WTC11 (cell line): Measurements from ENCODE around the gene CBFA2T3. TPM values are rescaled to one million over a fixed set of nuclear protein-coding genes. Genes with fewer than 3 reads are reported as not detected.

ENCODE experiments used
- ATAC-seq: fragments of 200-7000 bp; cut with Tn5 transposase; 2 replicates; pipeline ENCODE4 v1.10.0; 2021; ENCODE audit warnings: mild to moderate bottlenecking, moderate library complexity
- CTCF ChIA-PET: fragments of 300-600 bp; sonication (Branson Sonifier 250); formaldehyde crosslinking; loops from one replicate; lab custom pipeline; 2021; ENCODE audit warnings: antibody characterized with exemption; lab: Charles Lee
- POLR2A ChIA-PET: fragments of 350-600 bp; sonication (Branson Sonifier 250); formaldehyde crosslinking; loops from one replicate; lab custom pipeline; 2021; ENCODE audit warnings: antibody characterized with exemption; lab: Charles Lee
- DNase-seq: peaks from one replicate; pipeline ENCODE4 v3.0.0; 2021; ENCODE audit warnings: low spot score
- H3K27ac Mint-ChIP-seq: 2 replicates; pipeline ENCODE4 v1.8.0; 2021; ENCODE audit warnings: mixed read lengths
- H3K27me3 Mint-ChIP-seq: 2 replicates; pipeline ENCODE4 v1.8.0; 2021; ENCODE audit warnings: low read depth, mild to moderate bottlenecking, moderate library complexity, mixed read lengths
- H3K36me3 Mint-ChIP-seq: 2 replicates; pipeline ENCODE4 v1.8.0; 2021; ENCODE audit warnings: mixed read lengths
- H3K4me1 Mint-ChIP-seq: 2 replicates; pipeline ENCODE4 v1.8.0; 2022; ENCODE audit warnings: mixed read lengths
- H3K4me3 Mint-ChIP-seq: 2 replicates; pipeline ENCODE4 v1.8.0; 2021; ENCODE audit warnings: mild to moderate bottlenecking, moderate library complexity, mixed read lengths
- H3K9me3 Mint-ChIP-seq: 2 replicates; pipeline ENCODE4 v1.8.0; 2021; ENCODE audit warnings: mixed read lengths
- ATF1 ChIP-seq: sonication (generic); formaldehyde crosslinking; IDR thresholded peaks from 2 replicates; pipeline ENCODE4 v1.8.1; 2023; ENCODE audit warnings: mild to moderate bottlenecking, moderate library complexity, missing genetic modification reagents
- ATF6 ChIP-seq: sonication (generic); formaldehyde crosslinking; IDR thresholded peaks from 2 replicates; pipeline ENCODE4 v1.8.1; 2023; ENCODE audit warnings: mild to moderate bottlenecking, missing genetic modification reagents
- FOXJ3 ChIP-seq: sonication (generic); formaldehyde crosslinking; IDR thresholded peaks from 2 replicates; pipeline ENCODE4 v1.9.0; 2021; ENCODE audit warnings: missing genetic modification reagents, mild to moderate bottlenecking, borderline replicate concordance
- FOXP4 ChIP-seq: sonication (generic); formaldehyde crosslinking; IDR thresholded peaks from 2 replicates; pipeline ENCODE4 v1.8.0; 2022; ENCODE audit warnings: mild to moderate bottlenecking, missing genetic modification reagents
- HMGXB4 ChIP-seq: sonication (generic); formaldehyde crosslinking; IDR thresholded peaks from 2 replicates; pipeline ENCODE4 v1.8.1; 2023; ENCODE audit warnings: mild to moderate bottlenecking, moderate library complexity, missing genetic modification reagents
- JAZF1 ChIP-seq: fragments of 250-450 bp; sonication (Bioruptor Pico); IDR thresholded peaks from 2 replicates; pipeline ENCODE4 v1.9.0; 2021; ENCODE audit warnings: moderate library complexity, mild to moderate bottlenecking, inconsistent platforms
- JUN ChIP-seq: sonication (generic); formaldehyde crosslinking; IDR thresholded peaks from 2 replicates; pipeline ENCODE4 v1.8.0; 2023; ENCODE audit warnings: mild to moderate bottlenecking, missing genetic modification reagents
- KAT7 ChIP-seq: sonication (generic); formaldehyde crosslinking; IDR thresholded peaks from 2 replicates; pipeline ENCODE4 v1.8.1; 2023; ENCODE audit warnings: missing genetic modification reagents, mild to moderate bottlenecking, borderline replicate concordance
- MYBL2 ChIP-seq: sonication (generic); formaldehyde crosslinking; IDR thresholded peaks from 2 replicates; pipeline ENCODE4 v1.8.1; 2023; ENCODE audit warnings: mild to moderate bottlenecking, moderate library complexity, missing genetic modification reagents
- SOX15 ChIP-seq: fragments of 250-450 bp; sonication (Bioruptor Pico); IDR thresholded peaks from 2 replicates; pipeline ENCODE4 v1.9.0; 2021; ENCODE audit warnings: mild to moderate bottlenecking
- ZMAT4 ChIP-seq: fragments of 250-450 bp; sonication (Bioruptor Pico); IDR thresholded peaks from 2 replicates; pipeline ENCODE4 v1.9.0; 2021; ENCODE audit warnings: mild to moderate bottlenecking
- ZNF317 ChIP-seq: sonication (generic); formaldehyde crosslinking; IDR thresholded peaks from 2 replicates; pipeline ENCODE4 v1.8.1; 2023; ENCODE audit warnings: low read depth, mild to moderate bottlenecking, moderate library complexity, missing genetic modification reagents, borderline replicate concordance
- ZNF416 ChIP-seq: fragments of 250-450 bp; sonication (Bioruptor Pico); IDR thresholded peaks from 2 replicates; pipeline ENCODE4 v1.9.0; 2021; ENCODE audit warnings: mild to moderate bottlenecking, inconsistent platforms
- total RNA-seq: library from RNA; stranded (reverse); gene quantifications from 3 replicates; pipeline ENCODE4 v1.2.3, GENCODE V29; 2021
- TF ChIP-seq, protein P1 (sequence below): sonication (generic); formaldehyde crosslinking; IDR thresholded peaks from 2 replicates; pipeline ENCODE4 v1.8.1; 2022; ENCODE audit warnings: mild to moderate bottlenecking, moderate library complexity, missing genetic modification reagents
- TF ChIP-seq, protein P2 (sequence below): sonication (generic); formaldehyde crosslinking; IDR thresholded peaks from 2 replicates; pipeline ENCODE4 v1.8.0; 2023; ENCODE audit warnings: mild to moderate bottlenecking, missing genetic modification reagents
- TF ChIP-seq, protein P3 (sequence below): sonication (generic); formaldehyde crosslinking; IDR thresholded peaks from 2 replicates; pipeline ENCODE4 v1.8.1; 2023; ENCODE audit warnings: mild to moderate bottlenecking, missing genetic modification reagents, borderline replicate concordance
- TF ChIP-seq, protein P4 (sequence below): fragments of 250-450 bp; sonication (Bioruptor Pico); IDR thresholded peaks from 2 replicates; pipeline ENCODE4 v1.8.0; 2021; ENCODE audit warnings: mild to moderate bottlenecking

CBFA2T3 gene
- total RNA-seq, 1 experiment from 2014 or later, result 2.6 TPM

- Mint-ChIP-seq H3K36me3 (peaks cover 21% of the 10 kb centered on the region), H3K27ac (no peak overlapping the region), H3K27me3 (no peaks in the 10 kb centered on the region), H3K4me1 (peaks cover 19% of the 10 kb centered on the region), H3K4me3 (no peak overlapping the region), H3K9me3 (no peaks in the 10 kb centered on the region; the same call in 1 of the 2 replicates)
- POLR2A ChIA-PET, result interaction anchor here (0.9 kb wide), 1 partner anchor 59 kb away, joined by 3 read pairs; no protein-coding TSS in a partner anchor
- ATAC-seq (no peak), DNase-seq (no peak)
- TF ChIP-seq, protein P1, sequence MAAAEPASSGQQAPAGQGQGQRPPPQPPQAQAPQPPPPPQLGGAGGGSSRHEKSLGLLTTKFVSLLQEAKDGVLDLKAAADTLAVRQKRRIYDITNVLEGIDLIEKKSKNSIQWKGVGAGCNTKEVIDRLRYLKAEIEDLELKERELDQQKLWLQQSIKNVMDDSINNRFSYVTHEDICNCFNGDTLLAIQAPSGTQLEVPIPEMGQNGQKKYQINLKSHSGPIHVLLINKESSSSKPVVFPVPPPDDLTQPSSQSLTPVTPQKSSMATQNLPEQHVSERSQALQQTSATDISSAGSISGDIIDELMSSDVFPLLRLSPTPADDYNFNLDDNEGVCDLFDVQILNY (CRISPR knock-in tag), result no peak
- TF ChIP-seq ZMAT4 (CRISPR knock-in tag), result no peak
- TF ChIP-seq, protein P2, sequence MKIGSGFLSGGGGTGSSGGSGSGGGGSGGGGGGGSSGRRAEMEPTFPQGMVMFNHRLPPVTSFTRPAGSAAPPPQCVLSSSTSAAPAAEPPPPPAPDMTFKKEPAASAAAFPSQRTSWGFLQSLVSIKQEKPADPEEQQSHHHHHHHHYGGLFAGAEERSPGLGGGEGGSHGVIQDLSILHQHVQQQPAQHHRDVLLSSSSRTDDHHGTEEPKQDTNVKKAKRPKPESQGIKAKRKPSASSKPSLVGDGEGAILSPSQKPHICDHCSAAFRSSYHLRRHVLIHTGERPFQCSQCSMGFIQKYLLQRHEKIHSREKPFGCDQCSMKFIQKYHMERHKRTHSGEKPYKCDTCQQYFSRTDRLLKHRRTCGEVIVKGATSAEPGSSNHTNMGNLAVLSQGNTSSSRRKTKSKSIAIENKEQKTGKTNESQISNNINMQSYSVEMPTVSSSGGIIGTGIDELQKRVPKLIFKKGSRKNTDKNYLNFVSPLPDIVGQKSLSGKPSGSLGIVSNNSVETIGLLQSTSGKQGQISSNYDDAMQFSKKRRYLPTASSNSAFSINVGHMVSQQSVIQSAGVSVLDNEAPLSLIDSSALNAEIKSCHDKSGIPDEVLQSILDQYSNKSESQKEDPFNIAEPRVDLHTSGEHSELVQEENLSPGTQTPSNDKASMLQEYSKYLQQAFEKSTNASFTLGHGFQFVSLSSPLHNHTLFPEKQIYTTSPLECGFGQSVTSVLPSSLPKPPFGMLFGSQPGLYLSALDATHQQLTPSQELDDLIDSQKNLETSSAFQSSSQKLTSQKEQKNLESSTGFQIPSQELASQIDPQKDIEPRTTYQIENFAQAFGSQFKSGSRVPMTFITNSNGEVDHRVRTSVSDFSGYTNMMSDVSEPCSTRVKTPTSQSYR, result no peak
- TF ChIP-seq ATF1 (CRISPR knock-in tag), result no peak
- TF ChIP-seq ZNF416, result no peak
- CTCF ChIA-PET, result interaction anchor here (1.3 to 2.8 kb wide), 2 partner anchors 116 to 314 kb away, joined by 3 to 10 read pairs; no protein-coding TSS in a partner anchor
These were observed 123.6 kb downstream of the CBFA2T3 start for GRCh38 chr16:88853325-88853941.

DNA sequence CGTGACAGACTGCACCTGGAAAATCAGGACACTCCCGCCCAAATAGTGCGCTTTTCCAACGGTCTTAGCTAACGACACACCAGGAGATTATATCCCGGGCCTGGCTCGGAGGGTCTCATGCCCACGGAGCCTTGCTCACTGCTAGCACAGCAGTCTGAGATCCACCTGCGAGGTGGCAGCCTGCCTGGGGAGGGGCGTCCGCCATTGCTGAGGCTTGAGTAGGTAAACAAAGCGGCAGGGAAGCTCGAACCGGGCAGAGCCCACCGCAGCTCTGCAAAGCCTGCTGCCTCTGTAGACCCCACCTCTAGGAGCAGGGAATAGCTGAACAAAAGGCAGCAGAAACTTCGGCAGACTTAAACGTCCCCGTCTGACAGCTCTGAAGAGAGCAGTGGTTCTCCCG lies 125.4 kb downstream of the CBFA2T3 start:
- H3K4me3 Mint-ChIP-seq, result no peak overlapping the region
- H3K27ac Mint-ChIP-seq, result no peak overlapping the region
- ATAC-seq (no peak), DNase-seq (no peak)
- POLR2A ChIA-PET, result no interaction called here
- CTCF ChIA-PET, result interaction anchor here (2.8 kb wide), 1 partner anchor 114 kb away, joined by 10 read pairs; no protein-coding TSS in a partner anchor
- H3K4me1 Mint-ChIP-seq, result peaks cover 12% of the 10 kb centered on the region
- peaks cover 15% of the 10 kb centered on the region for H3K36me3 Mint-ChIP-seq
- no peaks in the 10 kb centered on the region for H3K27me3 Mint-ChIP-seq
- no peaks in the 10 kb centered on the region; the same call in 1 of the 2 replicates for H3K9me3 Mint-ChIP-seq
- TF ChIP-seq, protein P3, sequence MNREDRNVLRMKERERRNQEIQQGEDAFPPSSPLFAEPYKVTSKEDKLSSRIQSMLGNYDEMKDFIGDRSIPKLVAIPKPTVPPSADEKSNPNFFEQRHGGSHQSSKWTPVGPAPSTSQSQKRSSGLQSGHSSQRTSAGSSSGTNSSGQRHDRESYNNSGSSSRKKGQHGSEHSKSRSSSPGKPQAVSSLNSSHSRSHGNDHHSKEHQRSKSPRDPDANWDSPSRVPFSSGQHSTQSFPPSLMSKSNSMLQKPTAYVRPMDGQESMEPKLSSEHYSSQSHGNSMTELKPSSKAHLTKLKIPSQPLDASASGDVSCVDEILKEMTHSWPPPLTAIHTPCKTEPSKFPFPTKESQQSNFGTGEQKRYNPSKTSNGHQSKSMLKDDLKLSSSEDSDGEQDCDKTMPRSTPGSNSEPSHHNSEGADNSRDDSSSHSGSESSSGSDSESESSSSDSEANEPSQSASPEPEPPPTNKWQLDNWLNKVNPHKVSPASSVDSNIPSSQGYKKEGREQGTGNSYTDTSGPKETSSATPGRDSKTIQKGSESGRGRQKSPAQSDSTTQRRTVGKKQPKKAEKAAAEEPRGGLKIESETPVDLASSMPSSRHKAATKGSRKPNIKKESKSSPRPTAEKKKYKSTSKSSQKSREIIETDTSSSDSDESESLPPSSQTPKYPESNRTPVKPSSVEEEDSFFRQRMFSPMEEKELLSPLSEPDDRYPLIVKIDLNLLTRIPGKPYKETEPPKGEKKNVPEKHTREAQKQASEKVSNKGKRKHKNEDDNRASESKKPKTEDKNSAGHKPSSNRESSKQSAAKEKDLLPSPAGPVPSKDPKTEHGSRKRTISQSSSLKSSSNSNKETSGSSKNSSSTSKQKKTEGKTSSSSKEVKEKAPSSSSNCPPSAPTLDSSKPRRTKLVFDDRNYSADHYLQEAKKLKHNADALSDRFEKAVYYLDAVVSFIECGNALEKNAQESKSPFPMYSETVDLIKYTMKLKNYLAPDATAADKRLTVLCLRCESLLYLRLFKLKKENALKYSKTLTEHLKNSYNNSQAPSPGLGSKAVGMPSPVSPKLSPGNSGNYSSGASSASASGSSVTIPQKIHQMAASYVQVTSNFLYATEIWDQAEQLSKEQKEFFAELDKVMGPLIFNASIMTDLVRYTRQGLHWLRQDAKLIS (CRISPR knock-in tag), result no peak
- TF ChIP-seq FOXJ3 (CRISPR knock-in tag) (no peak), FOXP4 (CRISPR knock-in tag) (no peak), SOX15 (CRISPR knock-in tag) (no peak), MYBL2 (no peak), JUN (CRISPR knock-in tag) (no peak), HMGXB4 (CRISPR knock-in tag) (no peak), ATF6 (CRISPR knock-in tag) (no peak), JAZF1 (CRISPR knock-in tag) (no peak), KAT7 (CRISPR knock-in tag) (no peak), ZNF317 (CRISPR knock-in tag) (no peak)
- TF ChIP-seq, protein P4, sequence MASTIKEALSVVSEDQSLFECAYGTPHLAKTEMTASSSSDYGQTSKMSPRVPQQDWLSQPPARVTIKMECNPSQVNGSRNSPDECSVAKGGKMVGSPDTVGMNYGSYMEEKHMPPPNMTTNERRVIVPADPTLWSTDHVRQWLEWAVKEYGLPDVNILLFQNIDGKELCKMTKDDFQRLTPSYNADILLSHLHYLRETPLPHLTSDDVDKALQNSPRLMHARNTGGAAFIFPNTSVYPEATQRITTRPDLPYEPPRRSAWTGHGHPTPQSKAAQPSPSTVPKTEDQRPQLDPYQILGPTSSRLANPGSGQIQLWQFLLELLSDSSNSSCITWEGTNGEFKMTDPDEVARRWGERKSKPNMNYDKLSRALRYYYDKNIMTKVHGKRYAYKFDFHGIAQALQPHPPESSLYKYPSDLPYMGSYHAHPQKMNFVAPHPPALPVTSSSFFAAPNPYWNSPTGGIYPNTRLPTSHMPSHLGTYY (CRISPR knock-in tag), result no peak
